H9 (cell line): ENCODE data around the gene UBE3B. TPM values are rescaled to one million over a fixed set of nuclear protein-coding genes. Genes with fewer than 3 reads are reported as not detected.

Experiments used
- DNase-seq: peaks from one replicate; pipeline ENCODE4 v3.0.0-alpha.2; 2017
- H2AFZ ChIP-seq: one replicate; pipeline ENCODE4 v1.6.1; 2013; ENCODE audit warnings: mild to moderate bottlenecking, low read length, control low read depth, moderate library complexity
- H2AK5ac ChIP-seq: 2 replicates; pipeline ENCODE4 v1.6.1; 2013; ENCODE audit warnings: low read length, control low read depth, mixed read lengths; ENCODE audit not compliant: insufficient read length
- H2BK120ac ChIP-seq: one replicate; pipeline ENCODE4 v1.6.1; 2013; ENCODE audit warnings: low read depth, mild to moderate bottlenecking, low read length, control low read depth, inconsistent platforms; ENCODE audit not compliant: poor library complexity, severe bottlenecking
- H2BK12ac ChIP-seq: 2 replicates; pipeline ENCODE4 v1.6.1; 2013; ENCODE audit warnings: low read length, control low read depth, mixed read lengths, low read depth; ENCODE audit not compliant: insufficient read length
- H2BK15ac ChIP-seq: 2 replicates; pipeline ENCODE4 v1.6.1; 2013; ENCODE audit warnings: low read depth, low read length, control low read depth
- H2BK20ac ChIP-seq: one replicate; pipeline ENCODE4 v1.6.1; 2013; ENCODE audit warnings: low read depth, mild to moderate bottlenecking, low read length, control low read depth, inconsistent platforms; ENCODE audit not compliant: poor library complexity, severe bottlenecking
- H2BK5ac ChIP-seq: 2 replicates; pipeline ENCODE4 v1.6.1; 2013; ENCODE audit warnings: low read length, control low read depth, mixed read lengths; ENCODE audit not compliant: insufficient read length
- H3K14ac ChIP-seq: 2 replicates; pipeline ENCODE4 v1.6.1; 2013; ENCODE audit warnings: low read length, control low read depth; ENCODE audit not compliant: insufficient read depth
- H3K18ac ChIP-seq: 2 replicates; pipeline ENCODE4 v1.6.1; 2013; ENCODE audit warnings: low read depth, mild to moderate bottlenecking, mixed read lengths, low read length, control low read depth; ENCODE audit not compliant: insufficient read length
- H3K23ac ChIP-seq: 2 replicates; pipeline ENCODE4 v1.6.1; 2013; ENCODE audit warnings: low read length, control low read depth, mixed read lengths, low read depth; ENCODE audit not compliant: insufficient read length
- H3K23me2 ChIP-seq: 2 replicates; pipeline ENCODE4 v1.6.1; 2013; ENCODE audit warnings: low read depth, mild to moderate bottlenecking, mixed read lengths, low read length, control low read depth; ENCODE audit not compliant: insufficient read length, poor library complexity, severe bottlenecking
- H3K27ac ChIP-seq: 2 replicates; pipeline ENCODE4 v1.5.1; 2013; ENCODE audit warnings: low read length, control low read depth, mixed read lengths, low read depth; ENCODE audit not compliant: insufficient read length
- H3K27me3 ChIP-seq: 2 replicates; pipeline ENCODE4 v1.6.1; 2013; ENCODE audit warnings: low read length, control low read depth, inconsistent platforms; ENCODE audit not compliant: insufficient read depth
- H3K4ac ChIP-seq: 2 replicates; pipeline ENCODE4 v1.6.1; 2013; ENCODE audit warnings: low read depth, mild to moderate bottlenecking, control low read depth, inconsistent platforms, low read length, moderate library complexity
- H3K4me1 ChIP-seq: 2 replicates; pipeline ENCODE4 v1.6.1; 2013; ENCODE audit warnings: low read length, control low read depth, inconsistent platforms; ENCODE audit not compliant: insufficient read depth
- H3K4me2 ChIP-seq: 2 replicates; pipeline ENCODE4 v1.6.1; 2013; ENCODE audit warnings: low read length, control low read depth, mixed read lengths; ENCODE audit not compliant: insufficient read length, insufficient read depth
- H3K56ac ChIP-seq: 2 replicates; pipeline ENCODE4 v1.6.1; 2013; ENCODE audit warnings: low read depth, mild to moderate bottlenecking, mixed read lengths, low read length, control low read depth; ENCODE audit not compliant: insufficient read length
- H3K79me1 ChIP-seq: 2 replicates; pipeline ENCODE4 v1.6.1; 2013; ENCODE audit warnings: low read depth, mild to moderate bottlenecking, moderate library complexity, low read length, control low read depth, inconsistent platforms; ENCODE audit not compliant: insufficient read depth, poor library complexity, severe bottlenecking
- H3K79me2 ChIP-seq: 2 replicates; pipeline ENCODE4 v1.6.1; 2013; ENCODE audit warnings: low read length, control low read depth, inconsistent platforms; ENCODE audit not compliant: insufficient read depth
- H3K9ac ChIP-seq: 2 replicates; pipeline ENCODE4 v1.6.1; 2013; ENCODE audit warnings: low read length, control low read depth, mixed read lengths; ENCODE audit not compliant: insufficient read length; ENCODE audit errors: extremely low read depth
- H3K9me3 ChIP-seq: one replicate; pipeline ENCODE4 v1.6.1; 2013; ENCODE audit warnings: low read depth, low read length, inconsistent platforms; ENCODE audit not compliant: control insufficient read depth
- H3T11ph ChIP-seq: one replicate; pipeline ENCODE4 v1.6.1; 2013; ENCODE audit warnings: mild to moderate bottlenecking, low read length, control low read depth, inconsistent platforms
- H4K20me1 ChIP-seq: one replicate; pipeline ENCODE4 v1.6.1; 2013; ENCODE audit not compliant: control insufficient read depth, insufficient read length, insufficient read depth
- H4K5ac ChIP-seq: 2 replicates; pipeline ENCODE4 v1.6.1; 2013; ENCODE audit warnings: low read depth, mild to moderate bottlenecking, mixed read lengths, low read length, control low read depth; ENCODE audit not compliant: insufficient read length
- H4K8ac ChIP-seq: replicated peaks from 2 replicates; pipeline ENCODE4 v1.6.1; 2013; ENCODE audit warnings: low read length, control low read depth, mixed read lengths, low read depth; ENCODE audit not compliant: insufficient read length
- H4K91ac ChIP-seq: 2 replicates; pipeline ENCODE4 v1.6.1; 2013; ENCODE audit warnings: low read depth, mild to moderate bottlenecking, moderate library complexity, mixed read lengths, low read length, control low read depth; ENCODE audit not compliant: insufficient read length
- H3K27ac Mint-ChIP-seq, 3 experiments: 2 replicates in 2 of 3; 3 replicates in 1 of 3; pipeline ENCODE4 v1.8.0; 2020 to 2021; ENCODE audit warnings: mixed read lengths in 3 of 3, mild to moderate bottlenecking in 1 of 3, moderate library complexity in 1 of 3
- H3K27me3 Mint-ChIP-seq: 2 replicates; pipeline ENCODE4 v1.8.0; 2021; ENCODE audit warnings: low read depth, mild to moderate bottlenecking, moderate library complexity, mixed read lengths
- H3K36me3 Mint-ChIP-seq, 3 experiments: 2 replicates in 2 of 3; 3 replicates in 1 of 3; pipeline ENCODE4 v1.8.0; 2020 to 2021; ENCODE audit warnings: low read depth in 3 of 3, mixed read lengths in 3 of 3; ENCODE audit not compliant: insufficient read depth in 1 of 3
- H3K4me1 Mint-ChIP-seq, 2 experiments: 2 replicates each; pipeline ENCODE4 v1.8.0; 2020; ENCODE audit warnings: mixed read lengths in 2 of 2
- H3K4me3 Mint-ChIP-seq, 2 experiments: 2 replicates in 1 of 2; 3 replicates in 1 of 2; pipeline ENCODE4 v1.8.0; 2020 to 2021; ENCODE audit warnings: mild to moderate bottlenecking in 2 of 2, mixed read lengths in 2 of 2, moderate library complexity in 1 of 2
- H3K9me3 Mint-ChIP-seq, 2 experiments: 2 replicates in 1 of 2; 3 replicates in 1 of 2; pipeline ENCODE4 v1.8.0; 2020; ENCODE audit warnings: mild to moderate bottlenecking in 2 of 2, mixed read lengths in 2 of 2, moderate library complexity in 1 of 2
- CTCF ChIP-seq: fragments of 200-600 bp; sonication (generic); conservative IDR thresholded peaks from 3 replicates; pipeline ENCODE4 v1.8.0; 2021; ENCODE audit warnings: antibody characterized with exemption, mild to moderate bottlenecking
- WGBS: extraction: QIAGEN DNeasy Blood & Tissue Kit; methylation state at CpG from one replicate; pipeline ENCODE4 v1.1.7; 2013; ENCODE audit warnings: missing lambda C conversion rate, low lambda C conversion rate, mixed read lengths; ENCODE audit not compliant: insufficient read length; ENCODE audit errors: extremely low coverage; 5-methylcytosine and 5-hydroxymethylcytosine counted together
- total RNA-seq: library from RNA; stranded (reverse); gene quantifications from 2 replicates; pipeline ENCODE4 v1.2.1, GENCODE V29; 2021

UBE3B gene
- total RNA-seq, 1 experiment from 2014 or later: 24.2 TPM

- Histone ChIP-seq H4K5ac (no peak overlapping the region), H3K56ac (no peak overlapping the region), H4K20me1 (no peaks in the 10 kb centered on the region), H3K4me1 (0 out of 2 replicates have a peak, but pooled peaks cover 4% of the 10 kb centered on the region), H3K14ac (no peak overlapping the region), H2BK5ac (no peak overlapping the region), H3K18ac (no peak overlapping the region), H3K4me2 (no peak overlapping the region), H3K23ac (no peak overlapping the region), H2AFZ (no peak overlapping the region), H3T11ph (no peak overlapping the region), H2BK120ac (no peak overlapping the region), H2BK15ac (no peak overlapping the region), H3K27ac (no peak overlapping the region), H3K79me1 (no peaks in the 10 kb centered on the region), H3K79me2 (no peaks in the 10 kb centered on the region), H2BK12ac (no peak overlapping the region), H3K4ac (no peak overlapping the region), H3K23me2 (no peaks in the 10 kb centered on the region), H2AK5ac (no peak overlapping the region), H2BK20ac (no peak overlapping the region), H3K9me3 (no peaks in the 10 kb centered on the region), H4K91ac (no peak overlapping the region), H4K8ac (no peak overlapping the region), H3K27me3 (no peaks in the 10 kb centered on the region), H3K9ac (no peak overlapping the region)
- Mint-ChIP-seq H3K4me3 (no peak overlapping the region), H3K36me3 (peaks cover 2 to 12% (median 9%) of the 10 kb centered on the region in 3 experiments; a peak in 4 of 7 replicates), H3K4me1 (peaks cover 10 to 21% of the 10 kb centered on the region in 2 experiments), H3K9me3 (no peaks in the 10 kb centered on the region), H3K27ac (no peak overlapping the region), H3K27me3 (no peaks in the 10 kb centered on the region)
- TF ChIP-seq CTCF: no peak
- WGBS: no CpG with 5 or more reads among the region's 2 CpGs
- no peak for DNase-seq
Measured at GRCh38 chr12:109531411-109531810, 54.0 kb downstream of the UBE3B start.
